Measurements from ENCODE around the gene NTHL1. TPM values are rescaled to one million over a fixed set of nuclear protein-coding genes. Genes with fewer than 3 reads are reported as not detected.

The NTHL1 gene
- total and polyA plus RNA-seq, 9 of the 15 experiments (the other 6 are each of a cell fraction or from before 2014, with no cell fraction given), result 1.1 to 58.8 (median 17.6) TPM

- no peak for TF ChIP-seq RERE (CRISPR knock-in tag; IDR thresholded peaks at IDR 0.05; ENCODE audit: borderline replicate concordance)
- TF ChIP-seq MBD1 (CRISPR knock-in tag; IDR thresholded peaks at IDR 0.05), result peak; percentile 97
- TF ChIP-seq GMEB1 (CRISPR knock-in tag; IDR thresholded peaks at IDR 0.05), result 0 out of 2 replicates have a peak, but pooled peaks have one; percentile 47
- TF ChIP-seq ZNF644 (tag; IDR thresholded peaks at IDR 0.05; ENCODE audit: low read depth), result no peak
- no peak for TF ChIP-seq TAF15 (IDR thresholded peaks at IDR 0.05; ENCODE audit: low read depth, low read length)
- no peak for TF ChIP-seq PBX2 (CRISPR knock-in tag; IDR thresholded peaks at IDR 0.05; ENCODE audit: low read depth)
- no peak for TF ChIP-seq PBX2 (tag; conservative IDR thresholded peaks at IDR 0.05; ENCODE audit: low read depth)
- no peak for TF ChIP-seq ATF3 (IDR thresholded peaks at IDR 0.05)
- TF ChIP-seq ATF3 (CRISPR knock-in tag; conservative IDR thresholded peaks at IDR 0.05), result no peak
- 0 out of 2 replicates have a peak, but pooled peaks have one; percentile 50 for TF ChIP-seq SAFB (IDR thresholded peaks at IDR 0.05; ENCODE audit: borderline replicate concordance, low read depth, low read length)
- TF ChIP-seq IRF1 (CRISPR knock-in tag; IDR thresholded peaks at IDR 0.05; ENCODE audit: borderline replicate concordance), result no peak
Observed at GRCh38 chr16:1991948-1992703, 55.5 kb downstream of the NTHL1 start (continued).

Measured in K562 (cell line).